NT2/D1 (cell line): ENCODE results near the gene ULBP3.

Experiments
- SUZ12 ChIP-seq: IDR thresholded peaks from 2 replicates; pipeline ENCODE4 v1.6.1; 2011; ENCODE audit not compliant: insufficient read length, insufficient read depth; ENCODE audit errors: extremely low read depth
- YY1 ChIP-seq: IDR thresholded peaks from 2 replicates; pipeline ENCODE4 v1.6.1; 2011; ENCODE audit not compliant: insufficient read length, insufficient read depth
- ZNF274 ChIP-seq: IDR thresholded peaks from 2 replicates; pipeline ENCODE4 v1.6.1; 2011; ENCODE audit warnings: mild to moderate bottlenecking, low read depth, low read length

- TF ChIP-seq ZNF274 (no peak), SUZ12 (no peak), YY1 (no peak)
Observed at GRCh38 chr6:150079604-150080003, 10.7 kb upstream of the ULBP3 start.
